NCI-H2196 treated with DMSO at 0.1 percent for 48 hours (cell line): ENCODE data around the gene CDH3.
A peak's percentile ranks its signal among the peaks of the same experiment; 100 is the strongest.

Source experiments
- DNase-seq: peaks from one replicate; lab custom pipeline; 2025; ENCODE audit not compliant: unreplicated experiment; lab: John Stamatoyannopoulos, UW

Gene CDH3

DNA sequence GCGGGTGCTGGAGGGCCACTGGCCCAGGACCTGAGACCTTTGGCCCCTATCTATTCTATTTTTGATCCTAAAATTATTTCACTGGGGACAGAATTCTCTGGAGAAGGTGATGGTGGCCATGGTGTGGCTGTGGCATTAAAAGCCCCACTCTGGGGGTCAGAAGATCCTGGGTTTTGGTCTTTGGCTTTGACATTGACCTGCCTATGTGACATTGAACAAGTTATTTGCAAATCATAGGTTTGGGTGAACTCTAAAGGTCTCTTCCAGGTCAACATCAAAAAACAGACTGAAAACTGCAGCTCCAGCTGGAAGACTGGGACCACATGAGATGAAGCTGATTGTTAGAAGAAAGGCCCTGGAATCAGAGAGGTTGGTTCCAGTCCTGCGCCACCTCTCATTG is 89.7 kb downstream of the CDH3 start:
- no peak for DNase-seq

DNA sequence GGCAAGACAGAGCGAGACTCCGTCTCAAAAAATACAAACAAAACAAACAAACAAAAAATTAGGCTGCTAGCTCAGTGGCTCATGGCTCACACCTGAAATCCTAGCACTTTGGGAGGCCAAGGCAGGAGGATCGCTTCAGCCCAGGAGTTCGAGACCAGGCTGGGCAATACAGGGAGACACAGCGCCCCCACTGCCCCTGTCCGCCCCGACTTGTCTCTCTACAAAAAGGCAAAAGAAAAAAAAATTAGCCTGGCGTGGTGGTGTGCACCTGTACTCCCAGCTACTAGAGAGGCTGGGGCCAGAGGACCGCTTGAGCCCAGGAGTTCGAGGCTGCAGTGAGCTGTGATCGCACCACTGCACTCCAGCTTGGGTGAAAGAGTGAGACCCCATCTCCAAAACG is 91.5 kb downstream of the CDH3 start:
- DNase-seq, result no peak

DNA sequence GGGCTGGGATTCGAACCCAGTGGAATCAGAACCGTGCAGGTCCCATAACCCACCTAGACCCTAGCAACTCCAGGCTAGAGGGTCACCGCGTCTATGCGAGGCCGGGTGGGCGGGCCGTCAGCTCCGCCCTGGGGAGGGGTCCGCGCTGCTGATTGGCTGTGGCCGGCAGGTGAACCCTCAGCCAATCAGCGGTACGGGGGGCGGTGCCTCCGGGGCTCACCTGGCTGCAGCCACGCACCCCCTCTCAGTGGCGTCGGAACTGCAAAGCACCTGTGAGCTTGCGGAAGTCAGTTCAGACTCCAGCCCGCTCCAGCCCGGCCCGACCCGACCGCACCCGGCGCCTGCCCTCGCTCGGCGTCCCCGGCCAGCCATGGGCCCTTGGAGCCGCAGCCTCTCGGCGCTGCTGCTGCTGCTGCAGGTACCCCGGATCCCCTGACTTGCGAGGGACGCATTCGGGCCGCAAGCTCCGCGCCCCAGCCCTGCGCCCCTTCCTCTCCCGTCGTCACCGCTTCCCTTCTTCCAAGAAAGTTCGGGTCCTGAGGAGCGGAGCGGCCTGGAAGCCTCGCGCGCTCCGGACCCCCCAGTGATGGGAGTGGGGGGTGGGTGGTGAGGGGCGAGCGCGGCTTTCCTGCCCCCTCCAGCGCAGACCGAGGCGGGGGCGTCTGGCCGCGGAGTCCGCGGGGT is 92.1 kb downstream of the CDH3 start, which contains the start of gene CDH1:
Gene CDH1 (plus strand): TSS at position 247 of the 684 bp plus-strand sequence. CDS start 124 bp downstream, at position 371.
- DNase-seq, result peak; percentile 48

DNA sequence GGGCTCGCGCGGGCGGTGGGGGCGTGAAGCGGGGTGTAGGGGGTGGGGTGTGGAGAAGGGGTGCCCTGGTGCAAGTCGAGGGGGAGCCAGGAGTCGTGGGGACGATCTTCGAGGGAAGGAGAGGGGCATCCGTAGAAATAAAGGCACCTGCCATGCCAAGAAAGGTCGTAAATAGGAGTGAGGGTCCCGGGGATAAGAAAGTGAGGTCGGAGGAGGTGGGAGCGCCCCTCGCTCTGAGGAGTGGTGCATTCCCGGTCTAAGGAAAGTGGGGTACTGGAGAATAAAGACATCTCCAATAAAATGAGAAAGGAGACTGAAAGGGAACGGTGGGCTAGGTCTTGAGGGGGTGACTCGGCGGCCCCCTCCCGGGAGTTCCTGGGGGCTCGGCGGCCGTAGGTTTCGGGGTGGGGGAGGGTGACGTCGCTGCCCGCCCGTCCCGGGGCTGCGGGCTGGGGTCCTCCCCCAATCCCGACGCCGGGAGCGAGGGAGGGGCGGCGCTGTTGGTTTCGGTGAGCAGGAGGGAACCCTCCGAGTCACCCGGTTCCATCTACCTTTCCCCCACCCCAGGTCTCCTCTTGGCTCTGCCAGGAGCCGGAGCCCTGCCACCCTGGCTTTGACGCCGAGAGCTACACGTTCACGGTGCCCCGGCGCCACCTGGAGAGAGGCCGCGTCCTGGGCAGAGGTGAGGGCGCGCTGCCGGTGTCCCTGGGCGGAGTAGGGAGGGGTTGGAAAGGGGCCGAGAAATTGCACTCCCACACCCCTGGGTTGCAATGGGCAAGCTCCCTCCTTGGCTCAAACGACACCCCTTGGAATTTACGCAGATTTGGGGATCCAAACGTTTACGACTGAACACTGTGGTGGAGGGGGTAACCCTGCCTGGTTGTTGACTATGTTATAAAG is 92.9 kb downstream of the CDH3 start:
- DNase-seq, result peak; percentile 19

DNA sequence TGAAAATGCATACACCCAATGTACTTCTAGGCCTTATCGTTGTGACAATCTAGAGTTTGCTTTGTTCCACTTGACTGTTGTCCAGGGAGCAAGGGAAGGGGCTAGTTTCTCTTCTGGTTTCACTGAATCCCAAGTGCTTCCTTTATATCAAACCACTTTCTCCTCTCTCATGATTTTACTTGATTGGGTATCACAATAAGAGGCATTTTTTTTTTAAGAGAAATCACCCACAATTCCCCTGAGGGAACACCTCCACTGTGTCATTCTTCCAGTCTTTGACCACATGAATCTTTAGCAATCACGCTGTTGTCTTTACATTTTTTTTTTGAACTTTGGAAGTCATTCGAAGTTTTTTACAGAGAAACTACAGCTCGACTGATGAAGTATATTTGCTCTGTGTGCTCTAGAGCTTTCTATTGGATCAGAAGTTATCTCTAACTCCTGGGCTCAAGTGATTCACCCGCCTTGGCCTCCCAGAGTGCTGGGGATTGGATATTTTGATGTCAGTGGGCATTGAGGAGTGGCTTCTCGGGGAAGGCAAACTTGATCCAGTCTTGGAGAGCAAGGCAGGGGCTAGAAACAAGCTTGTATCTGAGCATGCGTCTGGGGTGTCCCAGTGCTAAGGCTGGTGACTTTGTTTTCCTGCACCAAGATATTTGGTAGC is 95.0 kb downstream of the CDH3 start:
- DNase-seq, result no peak

DNA sequence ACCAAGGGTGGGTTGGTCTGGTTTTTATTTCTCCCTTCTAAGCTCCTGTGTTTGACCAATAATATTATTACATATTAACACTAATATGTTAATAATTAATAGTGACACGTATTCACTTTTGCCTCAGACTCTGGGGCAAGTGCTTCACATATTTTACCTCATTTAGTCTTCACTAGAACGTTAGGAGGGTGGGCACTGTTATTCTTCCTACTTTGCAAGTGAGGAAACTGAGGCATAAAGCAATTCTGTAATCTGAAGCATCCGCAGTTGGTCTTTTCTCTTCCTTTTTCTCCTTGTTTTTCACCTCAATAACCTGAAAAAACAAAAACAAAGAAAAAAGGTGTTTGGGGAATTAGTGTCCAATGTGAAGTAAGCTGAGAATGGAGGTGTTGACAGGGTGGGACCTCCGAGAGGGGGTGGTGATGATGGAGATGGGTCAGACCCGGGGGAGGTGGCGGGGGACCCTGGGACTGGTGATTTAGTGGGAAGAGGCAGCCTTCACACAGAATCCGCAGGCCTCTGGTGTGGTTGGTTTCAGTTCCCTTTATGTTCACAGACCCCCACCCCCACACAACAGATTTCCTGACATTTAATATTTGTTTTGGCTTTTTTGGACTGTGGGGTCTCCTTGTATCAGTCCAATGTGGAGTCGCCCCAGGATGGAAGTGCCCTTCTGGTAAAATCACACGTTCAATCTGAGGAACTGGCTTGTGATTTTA is 95.7 kb downstream of the CDH3 start:
- no peak for DNase-seq

DNA sequence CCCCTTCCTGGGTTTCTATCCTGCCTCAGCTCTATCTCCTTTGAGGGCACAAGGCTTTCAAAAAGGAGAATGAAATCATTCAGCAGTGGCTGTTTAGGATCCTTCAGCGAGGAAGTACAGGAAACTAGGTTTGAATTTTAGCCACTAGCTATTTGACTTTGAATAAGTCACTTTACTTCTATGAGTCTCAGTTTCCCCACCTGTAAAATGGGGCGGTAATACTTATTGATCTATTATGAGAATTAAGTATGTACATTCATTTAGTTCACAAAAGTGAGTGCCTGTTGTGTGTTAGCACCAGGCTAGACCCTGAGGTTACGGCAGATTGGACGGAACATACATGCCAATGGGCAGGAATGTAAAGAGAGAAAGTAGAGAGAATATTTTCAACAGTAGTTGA is 98.6 kb downstream of the CDH3 start:
- no peak for DNase-seq

DNA sequence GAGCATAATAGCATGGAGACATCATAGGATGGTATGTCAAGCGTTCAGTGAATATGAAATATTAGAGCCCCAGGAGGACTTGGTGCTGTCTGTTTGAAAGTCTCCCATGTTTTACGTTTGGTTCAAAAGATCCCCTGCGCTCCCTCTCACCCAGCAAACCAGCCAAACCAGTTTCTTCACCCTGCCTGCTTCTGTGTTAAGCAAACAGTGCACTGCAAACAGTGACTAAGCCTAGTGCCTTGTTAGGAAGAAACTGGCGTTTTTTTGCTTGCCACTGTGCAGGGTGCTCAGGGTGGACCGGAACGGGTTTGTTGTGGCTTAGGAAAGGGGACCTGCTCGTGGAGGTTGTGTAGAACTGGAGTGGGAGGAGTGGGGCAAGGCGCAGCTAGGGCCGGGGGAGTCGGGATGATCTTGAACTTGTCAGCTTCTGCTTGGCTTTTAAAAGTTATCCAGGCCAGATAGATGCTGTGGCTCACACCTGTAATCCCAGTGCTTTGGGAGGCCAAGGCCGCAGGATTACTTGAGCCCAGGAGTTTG is 99.7 kb downstream of the CDH3 start:
- peak; percentile 54 for DNase-seq

DNA sequence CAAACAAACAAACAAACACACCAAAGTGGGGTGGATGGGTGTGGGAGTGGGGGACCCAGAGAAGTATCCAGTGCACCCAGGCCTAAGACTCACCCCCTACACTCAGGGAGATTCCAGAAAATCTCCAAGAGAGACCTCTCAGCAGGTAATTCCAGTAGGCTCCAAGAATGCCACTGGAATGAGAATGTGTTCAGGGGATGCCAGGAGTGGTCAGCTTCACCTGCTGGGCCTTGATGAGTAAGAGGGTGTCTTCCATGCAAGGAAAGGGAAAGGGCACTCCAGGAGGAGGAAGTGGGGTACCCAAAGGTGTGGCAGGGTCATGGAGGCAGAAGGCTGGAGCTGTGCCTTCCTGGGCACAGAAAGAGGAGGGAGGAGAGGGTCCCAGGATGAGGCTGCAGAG is 101.8 kb downstream of the CDH3 start:
- DNase-seq, result no peak

DNA sequence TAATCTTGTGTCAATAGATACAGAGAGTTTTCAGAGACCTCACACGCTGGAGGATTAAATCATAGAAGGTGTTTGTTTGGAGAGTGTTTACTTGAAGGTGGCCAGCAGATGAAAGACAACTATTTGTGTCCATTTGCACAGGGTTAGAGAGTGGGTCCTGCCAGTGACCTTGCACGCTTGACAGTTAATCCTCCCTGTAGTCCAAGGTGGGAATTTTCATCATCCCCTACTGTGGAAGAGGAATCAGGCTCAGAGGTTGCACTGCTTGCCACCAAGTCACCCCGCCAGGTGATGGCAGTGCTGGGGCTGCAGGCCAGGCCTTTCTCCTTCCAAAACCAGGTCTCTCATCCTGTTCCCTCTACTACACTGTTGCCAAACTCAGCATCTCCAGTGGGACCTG is 104.3 kb downstream of the CDH3 start:
- no peak for DNase-seq
